ENCODE measurements around the gene TADA2B.

TADA2B gene

GRCh38 chr4:7043284-7044136 is at the start of gene TADA2B:
TADA2B (plus strand) TSS chr4:7043372; CDS start chr4:7043580, 208 bp downstream.
- no peaks in the 10 kb centered on the region for H3F3A ChIP-seq (ENCODE audit: low read depth)
- no peaks in the 10 kb centered on the region for H3K9me3 ChIP-seq (ENCODE audit: insufficient read depth, low read depth, low read length)
- peak within 1 kb of the TSS; percentile 96 for H3K4me3 ChIP-seq (ENCODE audit: low read length, poor library complexity, severe bottlenecking)
- H3K4me2 ChIP-seq (ENCODE audit: low read depth, low read length, poor library complexity, severe bottlenecking) = peak within 1 kb of the TSS; percentile 91
- TF ChIP-seq EZH2phosphoT487 (IDR thresholded peaks at IDR 0.05; ENCODE audit: borderline replicate concordance) = no peak
- peak within 1 kb of the TSS; percentile 97 for H2AFZ ChIP-seq (ENCODE audit: low read length)
- H4K20me1 ChIP-seq (ENCODE audit: insufficient read depth, low read length, poor library complexity, severe bottlenecking) = peaks cover 42% of the 10 kb centered on the region
- peak within 1 kb of the TSS; percentile 78 for H3K9ac ChIP-seq (ENCODE audit: low read depth, low read length, poor library complexity, severe bottlenecking)
- H3K9me2 ChIP-seq (replicated peaks; ENCODE audit: low read depth, low read length) = no peaks in the 10 kb centered on the region
- H3K4me1 ChIP-seq (ENCODE audit: insufficient read depth, low read length, poor library complexity, severe bottlenecking) = peaks cover 23% of the 10 kb centered on the region
- no peaks in the 10 kb centered on the region for H3K36me3 ChIP-seq (ENCODE audit: insufficient read depth, low read length)
- H3K27me3 ChIP-seq (ENCODE audit: insufficient read depth, low read length, poor library complexity, severe bottlenecking) = peaks cover 30% of the 10 kb centered on the region
- peaks cover 15% of the 10 kb centered on the region; the same call in 1 of the 2 replicates for H3K79me2 ChIP-seq (ENCODE audit: insufficient read depth, low read length)

GRCh38 chr4:6996481-6996880 is 46.7 kb upstream of the TADA2B start:
- Histone ChIP-seq H4K20me1 (ENCODE audit: insufficient read depth, low read length, poor library complexity, severe bottlenecking) (peaks cover 8% of the 10 kb centered on the region), H3K9me3 (ENCODE audit: insufficient read depth, low read depth, low read length) (no peaks in the 10 kb centered on the region), H3K4me2 (ENCODE audit: low read depth, low read length, poor library complexity, severe bottlenecking) (no peak overlapping the region), H3K79me2 (ENCODE audit: insufficient read depth, low read length) (peaks cover 5% of the 10 kb centered on the region; the same call in 1 of the 2 replicates), H3K4me1 (ENCODE audit: insufficient read depth, low read length, poor library complexity, severe bottlenecking) (peaks cover 2% of the 10 kb centered on the region), H3K27me3 (ENCODE audit: insufficient read depth, low read length, poor library complexity, severe bottlenecking) (no peaks in the 10 kb centered on the region), H3K9me2 (replicated peaks; ENCODE audit: low read depth, low read length) (no peaks in the 10 kb centered on the region), H2AFZ (ENCODE audit: low read length) (no peak overlapping the region), H3K9ac (ENCODE audit: low read depth, low read length, poor library complexity, severe bottlenecking) (no peak overlapping the region), H3K4me3 (ENCODE audit: low read length, poor library complexity, severe bottlenecking) (no peak overlapping the region), H3F3A (ENCODE audit: low read depth) (no peaks in the 10 kb centered on the region), H3K36me3 (ENCODE audit: insufficient read depth, low read length) (peaks cover 45% of the 10 kb centered on the region; the same call in 1 of the 2 replicates)
- no peak for TF ChIP-seq EZH2phosphoT487 (IDR thresholded peaks at IDR 0.05; ENCODE audit: borderline replicate concordance)
- TF ChIP-seq CTCF (conservative IDR thresholded peaks at IDR 0.05; ENCODE audit: low read length) = no peak

- Histone ChIP-seq H3K9me2 (replicated peaks; ENCODE audit: low read depth, low read length) (no peaks in the 10 kb centered on the region), H3F3A (ENCODE audit: low read depth) (no peaks in the 10 kb centered on the region), H3K79me2 (ENCODE audit: insufficient read depth, low read length) (no peaks in the 10 kb centered on the region), H3K9ac (ENCODE audit: low read depth, low read length, poor library complexity, severe bottlenecking) (no peak overlapping the region), H3K4me2 (ENCODE audit: low read depth, low read length, poor library complexity, severe bottlenecking) (no peak overlapping the region), H2AFZ (ENCODE audit: low read length) (no peak overlapping the region), H4K20me1 (ENCODE audit: insufficient read depth, low read length, poor library complexity, severe bottlenecking) (no peaks in the 10 kb centered on the region), H3K4me1 (ENCODE audit: insufficient read depth, low read length, poor library complexity, severe bottlenecking) (no peaks in the 10 kb centered on the region), H3K4me3 (ENCODE audit: low read length, poor library complexity, severe bottlenecking) (no peak overlapping the region), H3K36me3 (ENCODE audit: insufficient read depth, low read length) (peaks cover 67% of the 10 kb centered on the region; the same call in 1 of the 2 replicates), H3K9me3 (ENCODE audit: insufficient read depth, low read depth, low read length) (no peaks in the 10 kb centered on the region), H3K27me3 (ENCODE audit: insufficient read depth, low read length, poor library complexity, severe bottlenecking) (no peaks in the 10 kb centered on the region)
- TF ChIP-seq EZH2phosphoT487 (IDR thresholded peaks at IDR 0.05; ENCODE audit: borderline replicate concordance) (no peak), CTCF (conservative IDR thresholded peaks at IDR 0.05; ENCODE audit: low read length) (no peak)
Measured at GRCh38 chr4:6999172-7000086, 43.7 kb upstream of the TADA2B start.

Measured in Loucy (cell line).